ENCODE measurements around the gene CEP85. TPM values are rescaled to one million over a fixed set of nuclear protein-coding genes. Genes with fewer than 3 reads are reported as not detected.
A peak's percentile ranks its signal among the peaks of the same experiment; 100 is the strongest.

The CEP85 gene
- total and polyA plus RNA-seq, 9 of the 15 experiments (the other 6 are each of a cell fraction or from before 2014, with no cell fraction given) = 42.1 to 140 (median 92.6) TPM

GRCh38 chr1:26279456-26280332 is 45.7 kb downstream of the CEP85 start, which contains the start of gene SH3BGRL3 (continued):
- peak; percentile 48; the same call in 1 of the 2 replicates for TF ChIP-seq CREB3L1 (IDR thresholded peaks at IDR 0.05; ENCODE audit: borderline replicate concordance, low read depth)
- peak; percentile 68; the same call in 1 of the 2 replicates for TF ChIP-seq ZNF583 (CRISPR knock-in tag; IDR thresholded peaks at IDR 0.05)
- TF ChIP-seq POLR3G (IDR thresholded peaks at IDR 0.05; ENCODE audit: extremely low read depth, insufficient read length, insufficient replicate concordance) = no peak
- TF ChIP-seq BCOR (IDR thresholded peaks at IDR 0.05) = peak; percentile 10; the same call in 1 of the 2 replicates
- TF ChIP-seq TAF9B (IDR thresholded peaks at IDR 0.05; ENCODE audit: partially characterized antibody) = no peak
- peak; percentile 30; the same call in 1 of the 2 replicates for TF ChIP-seq REST (IDR thresholded peaks at IDR 0.05; ENCODE audit: borderline replicate concordance)
- peak; percentile 69; the same call in 1 of the 2 replicates for TF ChIP-seq REST (CRISPR knock-in tag; IDR thresholded peaks at IDR 0.05; ENCODE audit: low read depth)
- no peak for TF ChIP-seq CLOCK (CRISPR knock-in tag; IDR thresholded peaks at IDR 0.05; ENCODE audit: borderline replicate concordance)
- peak; percentile 81 to 83; a peak in 3 of 4 replicates for TF ChIP-seq MAZ (CRISPR knock-in tag; conservative IDR thresholded peaks at IDR 0.05 in 1 of 2, IDR thresholded peaks at IDR 0.05 in 1 of 2)
- peak; percentile 11; the same call in 1 of the 2 replicates for TF ChIP-seq ZBTB26 (CRISPR knock-in tag; IDR thresholded peaks at IDR 0.05)

Measured in K562 (cell line).